HG03558 (cell line): Measurements from ENCODE around the gene CAPN14.
"Not testable (repeated sequence)": the region's sequence is repeated elsewhere in the genome, so short reads cannot be mapped to it uniquely, and the experiment has no call there.

Experiments used
- ATAC-seq: cut with Tn5 transposase; IDR thresholded peaks from one replicate; pipeline ENCODE4 v1.9.1; 2021; ENCODE audit warnings: moderate number of reproducible peaks; ENCODE audit not compliant: unreplicated experiment; ENCODE audit errors: extremely low read depth

The CAPN14 gene

GRCh38 chr2:31202041-31202440 lies 15.3 kb downstream of the CAPN14 start:
- ATAC-seq: no peak

- no peak for ATAC-seq
These were observed 16.3 kb downstream of the CAPN14 start for GRCh38 chr2:31200972-31201371.

DNA sequence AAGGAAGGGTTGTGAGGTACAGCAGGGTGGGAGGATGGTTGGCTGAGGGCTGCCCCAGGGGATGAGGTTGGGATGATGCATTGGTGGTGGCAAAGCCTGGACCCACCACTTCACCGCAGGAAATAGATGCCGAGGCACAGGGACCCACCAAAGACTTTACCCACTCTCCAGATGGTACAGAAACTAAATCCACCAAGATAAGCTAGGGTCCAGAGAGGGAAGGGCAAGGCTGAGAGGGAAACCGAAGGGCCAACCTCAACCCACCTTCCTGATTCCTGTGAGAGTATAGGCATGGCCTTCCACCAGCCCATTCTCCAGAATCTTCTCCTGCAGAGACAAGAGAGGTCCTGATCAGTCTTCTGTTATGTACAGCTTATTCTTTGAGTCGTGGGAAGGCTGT lies 18.1 kb downstream of the CAPN14 start:
- ATAC-seq: no peak

- ATAC-seq: no peak
These were observed 19.6 kb downstream of the CAPN14 start for GRCh38 chr2:31197669-31198068.

- no peak for ATAC-seq
These were observed 20.1 kb downstream of the CAPN14 start for GRCh38 chr2:31197166-31197565.

DNA sequence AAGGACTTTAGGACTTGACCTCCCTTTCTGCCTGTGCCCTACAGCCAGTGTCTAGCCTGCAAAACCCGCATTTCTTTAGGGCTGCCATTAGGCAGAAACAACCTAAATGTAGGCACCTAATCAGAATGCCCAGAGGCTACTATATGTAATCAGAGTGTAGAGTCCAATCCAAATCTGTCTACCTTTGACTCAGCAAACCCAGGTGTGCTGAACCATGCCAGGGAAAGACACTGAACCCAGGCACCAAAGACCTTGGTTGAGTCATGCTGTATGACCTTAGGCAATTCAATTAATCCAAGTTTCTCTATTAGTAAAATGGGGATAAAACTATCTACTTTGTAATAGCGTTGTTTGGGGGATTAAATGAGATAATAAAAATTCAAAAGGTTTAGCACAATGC lies 20.7 kb downstream of the CAPN14 start:
- ATAC-seq: no peak

DNA sequence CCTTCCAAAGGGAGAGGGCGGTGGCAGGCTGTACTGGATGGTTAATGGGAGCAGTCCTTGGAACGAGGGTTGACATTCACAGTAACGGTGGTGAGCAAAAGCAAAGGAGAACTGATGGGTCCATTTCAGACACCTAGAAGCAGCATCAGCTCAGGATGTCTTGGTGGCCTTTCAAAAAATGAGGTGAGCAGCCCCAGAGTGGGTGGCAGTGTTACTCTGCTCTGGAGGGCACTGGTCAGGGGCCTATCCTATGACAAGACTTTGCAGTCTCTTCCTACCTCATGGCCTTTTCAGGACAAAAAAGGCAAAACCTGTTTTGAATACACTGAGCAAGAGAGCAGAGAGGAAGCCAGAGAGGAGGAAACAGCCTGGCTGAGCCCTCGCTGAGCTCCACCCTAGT lies 23.5 kb downstream of the CAPN14 start:
- no peak for ATAC-seq

DNA sequence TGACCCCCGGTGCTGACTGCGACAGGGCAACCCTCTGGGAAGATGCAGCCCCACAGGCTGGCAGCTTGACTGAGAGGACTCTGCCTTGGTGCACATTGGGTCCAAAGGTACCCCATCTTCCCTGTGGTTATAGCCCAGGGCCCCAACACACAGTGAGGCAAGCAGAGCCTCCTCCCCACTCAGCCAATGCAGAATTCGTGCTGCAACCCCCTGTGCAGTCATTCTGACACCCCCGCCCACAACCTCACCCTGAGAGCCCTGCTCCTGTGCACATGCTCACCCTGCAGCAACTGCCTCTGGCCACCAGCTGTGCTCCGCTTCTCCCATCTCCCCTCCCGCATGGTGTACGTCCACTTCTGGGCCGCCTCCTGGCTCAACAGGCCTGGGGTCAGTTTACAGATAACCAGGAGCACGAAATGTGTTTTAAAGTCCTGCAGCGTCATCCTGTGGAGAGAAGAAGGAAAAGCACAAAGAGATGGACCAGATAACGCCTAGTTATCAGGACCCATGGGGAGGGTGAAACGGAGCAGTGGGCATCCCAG lies 24.4 kb downstream of the CAPN14 start:
- ATAC-seq: no peak

DNA sequence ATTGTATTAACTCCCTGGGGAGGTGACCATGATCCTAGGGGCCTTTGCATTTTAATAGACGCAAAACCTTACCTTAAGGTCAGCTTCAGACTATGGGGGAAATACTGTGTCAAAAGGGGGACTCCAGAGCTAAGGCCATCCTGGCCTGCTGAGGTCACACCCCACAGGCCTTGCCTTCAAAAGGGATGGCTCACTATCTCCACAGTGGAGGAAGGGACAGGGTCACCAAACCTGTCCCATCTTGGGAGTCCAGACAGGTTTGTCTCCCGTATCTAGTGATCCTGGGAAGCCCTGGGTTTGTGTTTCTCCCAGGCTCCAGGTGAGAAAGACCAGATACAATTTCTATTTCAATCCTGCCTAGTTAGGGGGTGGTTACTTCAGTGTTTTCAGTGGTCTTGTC lies 24.9 kb downstream of the CAPN14 start:
- ATAC-seq: no peak

GRCh38 chr2:31191931-31192330 lies 25.4 kb downstream of the CAPN14 start:
- no peak for ATAC-seq

DNA sequence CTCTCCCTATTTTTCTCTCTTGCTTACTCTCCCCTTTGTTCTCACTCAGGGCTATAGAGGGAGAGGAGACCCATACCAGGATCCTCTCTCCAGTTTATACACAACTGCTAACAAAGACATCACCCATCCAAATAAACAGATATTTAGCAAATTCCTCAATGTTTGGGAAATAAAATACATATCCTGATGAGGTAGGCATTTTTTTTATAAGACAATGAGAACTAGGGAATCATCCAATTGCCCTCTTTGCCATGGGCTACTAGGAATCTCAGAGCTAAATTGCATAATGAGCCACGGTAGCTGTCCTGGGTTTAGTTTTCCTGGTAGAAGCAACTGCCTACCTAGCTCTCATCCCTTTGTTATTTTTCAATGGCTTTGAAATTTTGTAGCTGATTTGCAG lies 27.1 kb downstream of the CAPN14 start:
- ATAC-seq: no peak

GRCh38 chr2:31189141-31189540 lies 28.2 kb downstream of the CAPN14 start:
- ATAC-seq: no peak

- ATAC-seq: no peak
These were observed 29.2 kb downstream of the CAPN14 start for GRCh38 chr2:31188131-31188530.

GRCh38 chr2:31187166-31187565 lies 30.1 kb downstream of the CAPN14 start:
- ATAC-seq: no peak

GRCh38 chr2:31183973-31184372 lies 33.3 kb downstream of the CAPN14 start:
- ATAC-seq: not testable (repeated sequence)

DNA sequence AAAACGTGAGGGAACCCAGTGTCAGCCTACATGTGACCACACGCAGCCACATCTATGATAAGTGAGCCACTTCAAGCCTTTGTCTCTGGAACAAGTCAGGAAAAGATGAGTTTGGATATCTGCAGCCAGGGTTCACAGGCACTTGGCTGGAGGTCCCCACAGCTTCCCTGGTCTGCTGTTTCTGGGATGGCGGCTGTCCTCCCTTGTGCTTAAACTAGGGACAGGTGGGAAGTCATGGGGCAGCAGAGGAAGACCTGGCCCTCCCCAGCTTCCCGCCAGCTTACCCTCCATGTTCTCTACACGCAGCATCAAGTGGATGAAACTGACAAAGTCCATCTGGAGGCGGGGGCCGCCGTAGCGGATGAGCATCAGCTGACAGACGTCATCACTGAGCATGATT lies 40.6 kb downstream of the CAPN14 start:
- no peak for ATAC-seq

DNA sequence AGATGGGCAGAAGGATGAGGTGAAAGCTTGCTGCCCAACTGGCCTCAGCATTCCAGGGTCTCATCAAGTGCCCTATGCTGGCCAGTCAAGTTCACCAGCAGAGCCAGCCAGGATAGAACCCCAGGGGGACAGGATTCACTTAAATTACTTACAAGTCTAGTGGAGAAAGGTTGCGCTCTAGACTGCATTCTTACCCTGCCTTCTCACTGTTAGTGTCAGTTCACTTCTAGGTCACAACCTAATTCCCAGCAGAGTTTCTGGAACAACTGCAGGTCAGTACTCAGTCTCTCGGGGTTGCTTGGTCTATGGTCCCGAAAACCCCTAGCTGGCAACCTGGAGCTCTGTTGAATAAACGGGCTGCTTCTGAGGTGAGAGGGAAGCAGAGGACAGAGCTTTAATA lies 46.2 kb downstream of the CAPN14 start:
- ATAC-seq: no peak

GRCh38 chr2:31170071-31170698 lies 47.1 kb downstream of the CAPN14 start:
- ATAC-seq: no peak

GRCh38 chr2:31168291-31168690 lies 49.0 kb downstream of the CAPN14 start:
- no peak for ATAC-seq

DNA sequence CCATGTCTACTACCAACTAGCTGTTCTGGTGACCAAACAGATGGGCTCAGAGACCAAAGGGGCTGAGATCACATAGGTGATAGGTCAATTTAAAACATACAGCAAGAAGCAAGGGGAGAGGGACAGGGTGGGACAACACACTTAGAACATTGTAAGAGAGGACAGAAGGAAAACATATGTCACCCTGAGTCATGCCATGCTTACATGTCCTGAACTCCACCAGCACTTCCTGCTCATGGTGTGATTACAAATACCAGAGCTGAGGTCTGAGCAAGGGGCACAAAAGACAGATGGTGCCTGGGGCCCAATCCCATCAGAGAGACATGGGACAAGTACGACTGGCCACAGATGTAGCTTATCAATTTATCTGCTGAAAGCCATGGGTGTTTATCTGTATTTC lies 50.4 kb downstream of the CAPN14 start:
- no peak for ATAC-seq

- ATAC-seq: no peak
These were observed 54.2 kb downstream of the CAPN14 start for GRCh38 chr2:31163011-31163539.

DNA sequence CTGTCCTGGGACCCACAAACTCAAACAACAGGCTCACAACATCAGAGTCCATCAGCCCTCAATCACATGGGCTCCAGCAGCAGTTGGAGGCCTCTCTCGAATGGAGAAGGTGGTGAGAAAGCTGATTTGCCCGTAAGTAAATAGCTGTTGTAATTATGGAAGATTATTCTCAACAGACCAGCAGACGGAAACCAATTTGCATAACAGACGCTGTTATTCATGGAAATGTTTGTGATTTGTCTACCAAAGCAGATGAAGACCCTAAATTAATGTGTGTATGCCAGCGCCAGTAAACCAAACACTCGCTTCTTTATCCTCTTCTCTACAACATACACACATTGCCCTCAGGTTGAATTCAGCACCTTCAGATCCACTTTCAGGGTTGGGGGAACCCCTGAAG lies 55.7 kb downstream of the CAPN14 start:
- ATAC-seq: no peak
